Neural cell (in vitro differentiated cells): ENCODE results near the gene SLC12A1. TPM values are rescaled to one million over a fixed set of nuclear protein-coding genes. Genes with fewer than 3 reads are reported as not detected.
"Not testable (repeated sequence)": the region's sequence is repeated elsewhere in the genome, so short reads cannot be mapped to it uniquely, and the experiment has no call there.

ENCODE experiments used
- H2AFZ ChIP-seq: fragments of 200-600, 300-800 bp; sonication (generic), shearing (Covaris generic); 2 replicates; pipeline ENCODE4 v1.6.0; 2014; ENCODE audit warnings: low read depth, mild to moderate bottlenecking, antibody characterized with exemption, low read length, moderate library complexity
- H3F3A ChIP-seq: fragments of 200-600 bp; shearing (Covaris generic); 2 replicates; pipeline ENCODE4 v1.6.1; 2016; ENCODE audit warnings: mild to moderate bottlenecking, moderate library complexity, mixed read lengths, antibody characterized with exemption, low read length; ENCODE audit not compliant: insufficient read depth, poor library complexity, severe bottlenecking
- H3K27ac ChIP-seq: fragments of 200-600, 300-800 bp; sonication (generic), shearing (Covaris generic); 2 replicates; pipeline ENCODE4 v1.5.1; 2014; ENCODE audit warnings: mild to moderate bottlenecking, low read length, moderate library complexity
- H3K27me3 ChIP-seq: fragments of 300-800, 200-600 bp; sonication (generic), shearing (Covaris generic); 2 replicates; pipeline ENCODE4 v1.6.0; 2014; ENCODE audit warnings: mild to moderate bottlenecking, low read depth, low read length, moderate library complexity; ENCODE audit not compliant: insufficient read depth
- H3K36me3 ChIP-seq: fragments of 300-800, 200-600 bp; sonication (generic), shearing (Covaris generic); 2 replicates; pipeline ENCODE4 v1.5.1; 2014; ENCODE audit warnings: mild to moderate bottlenecking, antibody characterized with exemption, low read length, moderate library complexity; ENCODE audit not compliant: insufficient read depth
- H3K4me2 ChIP-seq: fragments of 300-800, 200-600 bp; sonication (generic), shearing (Covaris generic); 2 replicates; pipeline ENCODE4 v1.6.0; 2014; ENCODE audit warnings: mild to moderate bottlenecking, low read length
- H3K4me3 ChIP-seq: fragments of 300-800, 200-600 bp; sonication (generic), shearing (Covaris generic); 2 replicates; pipeline ENCODE4 v1.5.1; 2014; ENCODE audit warnings: mild to moderate bottlenecking, low read length, moderate library complexity
- H3K79me2 ChIP-seq: fragments of 200-600 bp; shearing (Covaris generic); replicated peaks from 2 replicates; pipeline ENCODE4 v1.6.0; 2014; ENCODE audit warnings: mild to moderate bottlenecking, low read length, moderate library complexity; ENCODE audit not compliant: insufficient read depth
- H3K9ac ChIP-seq: fragments of 300-800, 200-600 bp; sonication (generic), shearing (Covaris generic); 2 replicates; pipeline ENCODE4 v1.6.1; 2016; ENCODE audit warnings: mild to moderate bottlenecking, low read length, mixed read lengths
- H3K9me2 ChIP-seq: fragments of 200-600 bp; shearing (Covaris generic); 2 replicates; pipeline ENCODE4 v1.6.1; 2016; ENCODE audit warnings: mild to moderate bottlenecking, low read length, mixed read lengths; ENCODE audit not compliant: insufficient read depth
- H3K9me3 ChIP-seq: fragments of 200-600, 300-800 bp; sonication (generic), shearing (Covaris generic); 2 replicates; pipeline ENCODE4 v1.6.1; 2016; ENCODE audit warnings: mild to moderate bottlenecking, mixed run types, low read length, moderate library complexity, mixed read lengths
- H4K20me1 ChIP-seq: fragments of 200-600 bp; shearing (Covaris generic); 2 replicates; pipeline ENCODE4 v1.6.1; 2016; ENCODE audit warnings: mild to moderate bottlenecking, mixed run types; ENCODE audit not compliant: insufficient read depth
- CTCF ChIP-seq: fragments of 450-650 bp; IDR thresholded peaks from 2 replicates; pipeline ENCODE4 v1.5.1; 2014; ENCODE audit warnings: antibody characterized with exemption, mild to moderate bottlenecking, moderate library complexity; ENCODE audit not compliant: poor library complexity, severe bottlenecking
- EP300 ChIP-seq: fragments of 450-650 bp; conservative IDR thresholded peaks from 2 replicates; pipeline ENCODE4 v1.6.1; 2014; ENCODE audit warnings: antibody characterized with exemption, mild to moderate bottlenecking, moderate library complexity; ENCODE audit not compliant: poor library complexity, severe bottlenecking
- EZH2 ChIP-seq: fragments of 200-600, 300-800 bp; shearing (Covaris generic), sonication (generic); IDR thresholded peaks from 2 replicates; pipeline ENCODE4 v1.6.1; 2014; ENCODE audit warnings: antibody characterized with exemption, low read length, borderline replicate concordance, mild to moderate bottlenecking; ENCODE audit not compliant: insufficient read depth, poor library complexity, severe bottlenecking
- MXI1 ChIP-seq: fragments of 450-650 bp; conservative IDR thresholded peaks from 2 replicates; pipeline ENCODE4 v1.6.1; 2014; ENCODE audit warnings: antibody characterized with exemption, mild to moderate bottlenecking; ENCODE audit not compliant: poor library complexity, severe bottlenecking
- POLR2AphosphoS5 ChIP-seq: IDR thresholded peaks from 2 replicates; pipeline ENCODE4 v1.6.1; 2012
- RAD21 ChIP-seq: fragments of 450-650 bp; conservative IDR thresholded peaks from 2 replicates; pipeline ENCODE4 v1.6.1; 2014; ENCODE audit warnings: antibody characterized with exemption, mild to moderate bottlenecking, moderate library complexity
- REST ChIP-seq: IDR thresholded peaks from 2 replicates; pipeline ENCODE4 v1.6.1; 2012; ENCODE audit warnings: borderline replicate concordance
- SMC3 ChIP-seq: fragments of 450-650 bp; conservative IDR thresholded peaks from 2 replicates; pipeline ENCODE4 v1.6.1; 2014; ENCODE audit warnings: antibody characterized with exemption, mild to moderate bottlenecking, moderate library complexity; ENCODE audit not compliant: poor library complexity
- TAF1 ChIP-seq: IDR thresholded peaks from 2 replicates; pipeline ENCODE4 v1.6.1; 2012; ENCODE audit warnings: low read depth
- polyA plus RNA-seq: library from polyadenylated mRNA; depleted of rRNA; stranded (reverse); fragments of >200 nt; gene quantifications from 2 replicates; pipeline ENCODE4 v1.2.3, GENCODE V29; 2014

The SLC12A1 gene
- polyA plus RNA-seq, 1 donor from 2014 or later = 0.67 TPM

DNA sequence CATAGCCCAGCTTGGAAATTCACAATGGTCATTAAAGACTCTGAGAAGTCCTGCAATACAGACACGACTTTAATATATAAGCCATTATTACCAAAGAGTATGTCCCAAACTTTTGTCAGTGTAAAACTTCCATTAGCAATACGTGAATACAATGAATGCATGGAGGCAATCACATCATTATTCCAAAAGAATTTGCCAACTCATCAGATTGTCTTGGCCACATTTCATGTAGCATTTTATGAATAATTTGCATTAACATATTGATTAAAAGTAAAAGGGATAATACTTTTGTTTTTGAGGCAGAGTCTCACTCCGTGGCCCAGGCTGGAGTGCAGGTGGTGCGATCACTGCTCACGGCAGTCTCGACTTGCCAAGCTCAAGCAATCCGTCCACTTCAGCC lies 117.2 kb downstream of the SLC12A1 start:
- no peak for TF ChIP-seq REST
- no peak for TF ChIP-seq EP300
- no peak for TF ChIP-seq CTCF
- no peak for TF ChIP-seq RAD21
- no peak for TF ChIP-seq POLR2AphosphoS5
- no peak for TF ChIP-seq EZH2
- no peak for TF ChIP-seq SMC3
- no peak for TF ChIP-seq MXI1
- no peak for TF ChIP-seq TAF1
- Histone ChIP-seq H4K20me1 (no peaks in the 10 kb centered on the region), H3K4me2 (no peak overlapping the region), H3F3A (no peaks in the 10 kb centered on the region), H3K9me2 (no peaks in the 10 kb centered on the region), H3K27ac (no peak overlapping the region), H3K27me3 (no peaks in the 10 kb centered on the region), H3K4me3 (no peak overlapping the region), H3K9me3 (no peaks in the 10 kb centered on the region), H3K36me3 (no peaks in the 10 kb centered on the region), H3K9ac (no peak overlapping the region), H2AFZ (no peak overlapping the region), H3K79me2 (no peaks in the 10 kb centered on the region)

DNA sequence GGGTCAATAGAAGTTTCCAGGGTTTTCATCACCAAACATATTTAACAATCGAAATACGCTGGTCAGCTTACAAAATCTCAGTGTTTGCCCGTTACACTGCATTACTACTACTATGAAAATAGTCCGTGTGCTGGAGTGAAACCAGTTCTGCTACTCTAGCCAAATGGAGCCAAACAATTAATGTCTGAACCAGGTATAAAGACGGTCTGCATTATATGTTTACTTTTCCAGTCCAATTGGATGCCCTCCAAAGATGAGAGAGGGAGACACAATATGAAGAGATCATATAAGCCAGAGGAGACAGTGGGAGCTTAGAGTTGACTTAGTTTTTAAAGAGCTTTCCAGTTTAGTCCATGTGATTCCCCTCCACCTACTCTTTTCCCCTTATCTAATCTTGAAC lies 118.8 kb downstream of the SLC12A1 start:
- no peak overlapping the region for H2AFZ ChIP-seq
- H3K27ac ChIP-seq = no peak overlapping the region
- no peaks in the 10 kb centered on the region for H3F3A ChIP-seq
- peaks cover 3% of the 10 kb centered on the region for H3K79me2 ChIP-seq
- no peaks in the 10 kb centered on the region for H3K27me3 ChIP-seq
- no peaks in the 10 kb centered on the region for H3K36me3 ChIP-seq
- TF ChIP-seq TAF1 = no peak
- no peak for TF ChIP-seq SMC3
- no peak for TF ChIP-seq EP300
- no peak for TF ChIP-seq RAD21
- no peaks in the 10 kb centered on the region for H4K20me1 ChIP-seq
- no peak overlapping the region for H3K9ac ChIP-seq
- H3K4me3 ChIP-seq = no peak overlapping the region
- H3K9me2 ChIP-seq = no peaks in the 10 kb centered on the region
- no peaks in the 10 kb centered on the region for H3K9me3 ChIP-seq
- H3K4me2 ChIP-seq = no peak overlapping the region

DNA sequence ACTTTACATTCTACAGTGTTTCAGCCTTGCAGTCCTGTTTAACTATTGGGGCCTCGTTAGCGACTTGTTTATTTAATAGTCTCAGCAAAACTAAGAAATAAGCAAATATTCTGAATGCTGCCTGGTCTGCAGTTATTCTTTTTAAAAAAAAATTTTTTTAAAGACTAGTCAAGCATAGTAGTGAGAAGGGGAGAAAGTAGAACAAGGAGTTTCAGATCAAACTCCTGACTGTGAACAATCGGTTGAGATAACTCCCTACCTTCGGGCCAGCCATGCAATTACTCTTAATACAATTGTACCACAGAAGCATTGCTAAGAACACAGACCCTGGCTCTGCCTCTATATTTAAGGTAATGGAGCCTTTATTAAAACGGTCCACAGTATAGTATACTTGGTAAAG lies 119.3 kb downstream of the SLC12A1 start:
- TF ChIP-seq TAF1 (no peak), EP300 (no peak), RAD21 (no peak), CTCF (no peak), MXI1 (no peak), EZH2 (no peak)
- Histone ChIP-seq H3K9me2 (no peaks in the 10 kb centered on the region), H3K27me3 (no peaks in the 10 kb centered on the region), H3K4me2 (no peak overlapping the region), H3K27ac (no peak overlapping the region), H3K36me3 (no peaks in the 10 kb centered on the region), H4K20me1 (no peaks in the 10 kb centered on the region), H3K4me3 (no peak overlapping the region), H3F3A (no peaks in the 10 kb centered on the region), H3K9ac (no peak overlapping the region), H3K79me2 (peaks cover 6% of the 10 kb centered on the region), H2AFZ (no peak overlapping the region), H3K9me3 (no peaks in the 10 kb centered on the region)

- H3F3A ChIP-seq, H3K79me2 ChIP-seq, H3K9ac ChIP-seq, H3K36me3 ChIP-seq, H3K4me2 ChIP-seq, H4K20me1 ChIP-seq, H2AFZ ChIP-seq, H3K9me2 ChIP-seq, H3K27ac ChIP-seq, H3K4me3 ChIP-seq, H3K9me3 ChIP-seq, H3K27me3 ChIP-seq: not testable (repeated sequence)
Measured at GRCh38 chr15:48326180-48326579, 120.1 kb downstream of the SLC12A1 start.
